ENCODE data around the gene TEX19. TPM values are rescaled to one million over a fixed set of nuclear protein-coding genes. Genes with fewer than 3 reads are reported as not detected.

The TEX19 gene
- total and polyA plus RNA-seq, 2 of the 8 experiments (the other 6 are each of a cell fraction or from before 2014, with no cell fraction given), result 0.54 to 0.80 TPM

DNA sequence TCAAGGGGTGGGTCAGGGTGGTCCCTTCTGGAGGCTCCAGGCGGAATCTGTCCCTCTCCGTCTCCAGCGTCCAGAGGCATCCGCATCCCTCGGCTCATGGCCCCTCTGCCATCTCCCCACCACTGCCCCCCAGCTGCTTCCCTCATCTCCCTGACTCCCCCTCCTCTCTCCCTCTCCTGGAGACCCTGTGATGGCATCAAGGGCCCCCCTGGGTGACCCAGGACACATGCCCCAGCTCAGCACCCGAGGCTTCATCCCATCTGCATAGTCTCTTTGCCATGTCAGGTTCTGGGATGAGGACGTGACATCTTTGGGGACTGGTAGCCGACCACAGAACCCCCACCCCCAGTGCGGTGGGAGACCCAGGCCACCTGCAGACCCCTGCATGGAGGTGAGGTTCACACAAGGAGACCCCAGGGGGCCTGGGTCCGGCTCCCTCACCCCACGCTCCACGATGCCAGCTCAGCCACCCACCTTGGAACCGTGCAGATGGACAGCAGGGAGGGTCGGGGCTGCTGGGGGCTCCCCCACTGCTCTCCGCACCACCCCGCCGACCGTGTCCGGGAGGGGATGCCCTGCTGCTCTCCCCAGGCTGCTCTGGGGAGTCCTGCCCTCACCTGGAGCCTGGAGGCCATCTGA is 29.2 kb upstream of the TEX19 start:
- no peak overlapping the region for H4K5ac ChIP-seq (ENCODE audit: insufficient read length, low read depth, low read length)
- no peak overlapping the region for H4K91ac ChIP-seq (replicated peaks; ENCODE audit: insufficient read length, low read length)
- no peak overlapping the region for H3K23ac ChIP-seq (ENCODE audit: insufficient read length)
- H2BK15ac ChIP-seq (ENCODE audit: low read length), result no peak overlapping the region
- DNase-seq (ENCODE audit: low read depth in 1 of 2, low spot score in 2 of 2), result no peak
- no peak overlapping the region for H3K27ac ChIP-seq (ENCODE audit: low read depth, low read length)
- no peak overlapping the region for H2BK20ac ChIP-seq (ENCODE audit: low read length)
- ChIA-PET POLR2A (ENCODE audit: partially characterized antibody) (no interaction called here), CTCF (ENCODE audit: partially characterized antibody) (interaction anchor here (0.6 to 1.9 kb wide), 3 partner anchors 8 to 78 kb away, joined by 4 to 9 read pairs (median 5); no protein-coding TSS in a partner anchor)
- no peak overlapping the region for H3K4ac ChIP-seq (replicated peaks; ENCODE audit: insufficient read length, low read depth, low read length)
- H3K4me1 ChIP-seq (replicated peaks in 1 of 4; ENCODE audit: control insufficient read depth in 3 of 4, insufficient read depth in 4 of 4, low read length in 3 of 4), result peaks cover 0 to 33% (median 21%) of the 10 kb centered on the region in 4 experiments; a peak in 6 of 7 replicates
- no peak overlapping the region for H2AFZ ChIP-seq (ENCODE audit: low read length)
- no peak overlapping the region for H4K8ac ChIP-seq (ENCODE audit: extremely low read depth, insufficient read depth, low read length)
- no peak overlapping the region for H3K14ac ChIP-seq (ENCODE audit: insufficient read length)
- H3K36me3 ChIP-seq (ENCODE audit: control insufficient read depth in 2 of 4, insufficient read depth in 4 of 4, low read length in 3 of 4), result no peaks in the 10 kb centered on the region
- H2BK5ac ChIP-seq (ENCODE audit: low read depth, low read length), result no peak overlapping the region
- no peaks in the 10 kb centered on the region for H3K79me2 ChIP-seq (ENCODE audit: control insufficient read depth in 1 of 2, insufficient read depth in 2 of 2, low read length in 2 of 2)
- no peak overlapping the region for H3K56ac ChIP-seq (replicated peaks; ENCODE audit: insufficient read length, low read depth, low read length)
- H3K4me2 ChIP-seq (ENCODE audit: insufficient read depth in 1 of 2, low read depth in 2 of 2, low read length in 2 of 2), result no peak overlapping the region
- H3K9me3 ChIP-seq (ENCODE audit: insufficient read depth in 2 of 2, low read depth in 1 of 2, low read length in 1 of 2), result no peaks in the 10 kb centered on the region
- FAIRE-seq, result no peak
- H3K79me1 ChIP-seq (ENCODE audit: low read depth, low read length), result no peaks in the 10 kb centered on the region
- no peak overlapping the region for H2BK12ac ChIP-seq (ENCODE audit: low read depth, low read length)
- no peak overlapping the region for H2AK5ac ChIP-seq (ENCODE audit: low read depth, low read length)
- TF ChIP-seq SIN3A (conservative IDR thresholded peaks at IDR 0.05 in 1 of 2, IDR thresholded peaks at IDR 0.05 in 1 of 2; ENCODE audit: low read depth in 1 of 2, low read length in 2 of 2), result no peak
- TF ChIP-seq RFX5 (IDR thresholded peaks at IDR 0.05; ENCODE audit: borderline replicate concordance, low read depth, low read length), result no peak
- no peak for TF ChIP-seq TAF7 (optimal IDR thresholded peaks at IDR 0.05; ENCODE audit: borderline replicate concordance, low read depth, low read length)
- no peak for TF ChIP-seq RXRA (IDR thresholded peaks at IDR 0.05; ENCODE audit: insufficient read depth, low read depth, low read length)
- TF ChIP-seq POU5F1 (IDR thresholded peaks at IDR 0.05; ENCODE audit: low read depth, low read length), result no peak
- no peak overlapping the region for H3K4me3 ChIP-seq (ENCODE audit: extremely low read depth in 1 of 4, insufficient read depth in 2 of 4, low read depth in 3 of 4, low read length in 4 of 4)
- H4K20me1 ChIP-seq (replicated peaks in 1 of 2; ENCODE audit: control insufficient read depth in 1 of 2, insufficient read depth in 2 of 2, low read length in 2 of 2), result peaks cover 0 to 3% of the 10 kb centered on the region in 2 experiments
- no peak overlapping the region for H3K9ac ChIP-seq (replicated peaks in 1 of 4; ENCODE audit: extremely low read depth in 1 of 4, low read depth in 3 of 4, low read length in 3 of 4)
- H3K27me3 ChIP-seq (replicated peaks in 1 of 4; ENCODE audit: control insufficient read depth in 3 of 4, extremely low read depth in 1 of 4, insufficient read depth in 3 of 4, low read length in 3 of 4), result peaks cover 26 to 44% (median 40%) of the 10 kb centered on the region in 4 experiments
- H2BK120ac ChIP-seq (replicated peaks; ENCODE audit: low read depth, low read length), result no peak overlapping the region
- no peak overlapping the region for H3K18ac ChIP-seq (ENCODE audit: extremely low read depth, low read length)
- peaks cover 8% of the 10 kb centered on the region for H3K23me2 ChIP-seq (ENCODE audit: low read depth, low read length)
- 91% methylated on average over 16 of the region's 19 CpGs; no CpG with 5 or more reads in 1 of the 2 experiments for WGBS, 2 experiments (ENCODE audit: extremely low coverage in 1 of 2, insufficient coverage in 1 of 2, insufficient read length in 1 of 2, insufficient replicate concordance in 2 of 2, low coverage in 1 of 2, low lambda C conversion rate in 2 of 2, missing lambda C conversion rate in 1 of 2)
